ENCODE results near the gene NUDT22. TPM values are rescaled to one million over a fixed set of nuclear protein-coding genes. Genes with fewer than 3 reads are reported as not detected.

Gene NUDT22
- total RNA-seq, 1 donor = 39.0 TPM

- H3K4me3 ChIP-seq (ENCODE audit: low read depth, low read length) = no peak overlapping the region
- no peak for DNase-seq (ENCODE audit: low read depth)
- TF ChIP-seq CTCF (IDR thresholded peaks at IDR 0.05; ENCODE audit: insufficient read depth, low read length) = no peak
Measured at GRCh38 chr11:64231546-64231945, 5.5 kb downstream of the NUDT22 start.

GRCh38 chr11:64232182-64232966, 6.3 kb downstream of the NUDT22 start:
- H3K4me3 ChIP-seq (ENCODE audit: low read depth, low read length) = no peak overlapping the region
- no peak for TF ChIP-seq CTCF (IDR thresholded peaks at IDR 0.05; ENCODE audit: insufficient read depth, low read length)
- no peak for DNase-seq (ENCODE audit: low read depth)

- no peak overlapping the region for H3K4me3 ChIP-seq (ENCODE audit: low read depth, low read length)
- DNase-seq (ENCODE audit: low read depth) = no peak
- no peak for TF ChIP-seq CTCF (IDR thresholded peaks at IDR 0.05; ENCODE audit: insufficient read depth, low read length)
Measured at GRCh38 chr11:64232967-64233315, 6.9 kb downstream of the NUDT22 start.

GRCh38 chr11:64233913-64234586, 8.0 kb downstream of the NUDT22 start, which contains the start of gene VEGFB:
TSS of gene VEGFB (plus strand) at chr11:64234584. CDS start at chr11:64234834, 250 bp downstream.
- DNase-seq (ENCODE audit: low read depth) = peak; percentile 27
- TF ChIP-seq CTCF (IDR thresholded peaks at IDR 0.05; ENCODE audit: insufficient read depth, low read length) = no peak
- peak within 1 kb of the TSS; percentile 80 for H3K4me3 ChIP-seq (ENCODE audit: low read depth, low read length)

GRCh38 chr11:64234647-64235379, 8.7 kb downstream of the NUDT22 start:
- no peak for TF ChIP-seq CTCF (IDR thresholded peaks at IDR 0.05; ENCODE audit: insufficient read depth, low read length)
- DNase-seq (ENCODE audit: low read depth) = no peak

GRCh38 chr11:64235437-64236161, 9.5 kb downstream of the NUDT22 start:
- no peak for DNase-seq (ENCODE audit: low read depth)
- peak overlapping the region; percentile 80 for H3K4me3 ChIP-seq (ENCODE audit: low read depth, low read length)
- no peak for TF ChIP-seq CTCF (IDR thresholded peaks at IDR 0.05; ENCODE audit: insufficient read depth, low read length)

More at GRCh38 chr11:64234647-64235379, 8.7 kb downstream of the NUDT22 start:
- H3K4me3 ChIP-seq (ENCODE audit: low read depth, low read length) = peak overlapping the region; percentile 80
